Iris pigment epithelial cell (primary cell): ENCODE results near the gene SLC39A11.
A peak's percentile ranks its signal among the peaks of the same experiment; 100 is the strongest.
"Not testable (repeated sequence)": the region's sequence is repeated elsewhere in the genome, so short reads cannot be mapped to it uniquely, and the experiment has no call there.

Source experiments
- DNase-seq: peaks from one replicate; pipeline ENCODE4 v3.0.0-alpha.2; 2011; ENCODE audit warnings: low read depth

Gene SLC39A11

GRCh38 chr17:73007407-73007806, 85.1 kb downstream of the SLC39A11 start:
- peak; percentile 42 for DNase-seq

GRCh38 chr17:73005360-73005759, 87.1 kb downstream of the SLC39A11 start:
- no peak for DNase-seq

- no peak for DNase-seq
These were observed 89.0 kb downstream of the SLC39A11 start for GRCh38 chr17:73003487-73003886.

- no peak for DNase-seq
These were observed 91.7 kb downstream of the SLC39A11 start for GRCh38 chr17:73000832-73001231.

GRCh38 chr17:72999474-72999873, 93.0 kb downstream of the SLC39A11 start:
- DNase-seq, result not testable (repeated sequence)

GRCh38 chr17:72998343-72998742, 94.1 kb downstream of the SLC39A11 start:
- no peak for DNase-seq

- DNase-seq, result no peak
These were observed 94.9 kb downstream of the SLC39A11 start for GRCh38 chr17:72997559-72997958.

GRCh38 chr17:72996791-72997190, 95.7 kb downstream of the SLC39A11 start:
- DNase-seq, result no peak

- no peak for DNase-seq
These were observed 97.4 kb downstream of the SLC39A11 start for GRCh38 chr17:72995008-72995656.

- peak; percentile 35 for DNase-seq
These were observed 99.6 kb downstream of the SLC39A11 start for GRCh38 chr17:72992783-72993467.

- no peak for DNase-seq
These were observed 100.8 kb downstream of the SLC39A11 start for GRCh38 chr17:72991651-72992050.

GRCh38 chr17:72989074-72989610, 103.3 kb downstream of the SLC39A11 start:
- peak; percentile 64 for DNase-seq

- no peak for DNase-seq
These were observed 104.0 kb downstream of the SLC39A11 start for GRCh38 chr17:72988451-72988850.

- no peak for DNase-seq
These were observed 105.3 kb downstream of the SLC39A11 start for GRCh38 chr17:72987166-72987565.

- DNase-seq, result peak; percentile 79
These were observed 106.4 kb downstream of the SLC39A11 start for GRCh38 chr17:72985882-72986720.

- DNase-seq, result no peak
These were observed 107.6 kb downstream of the SLC39A11 start for GRCh38 chr17:72984926-72985325.

GRCh38 chr17:72984145-72984925, 108.2 kb downstream of the SLC39A11 start:
- peak; percentile 97 for DNase-seq

- peak; percentile 38 for DNase-seq
These were observed 109.8 kb downstream of the SLC39A11 start for GRCh38 chr17:72982680-72983079.

GRCh38 chr17:72978593-72979218, 113.8 kb downstream of the SLC39A11 start:
- DNase-seq, result peak; percentile 26

- DNase-seq, result peak; percentile 69
These were observed 114.6 kb downstream of the SLC39A11 start for GRCh38 chr17:72977771-72978417.
